PC-3 (cell line): ENCODE measurements around the gene KIFAP3.

Experiments
- EZH2phosphoT487 ChIP-seq: fragments of 300-600 bp; sonication (generic); IDR thresholded peaks from 2 replicates; pipeline ENCODE4 v1.6.1; 2018; ENCODE audit warnings: mild to moderate bottlenecking, antibody characterized with exemption, low read length, borderline replicate concordance
- TF ChIP-seq, protein P1 (sequence below): fragments of 300-600 bp; sonication (generic); conservative IDR thresholded peaks from 2 replicates; pipeline ENCODE4 v1.5.1; 2017; ENCODE audit warnings: antibody characterized with exemption, low read depth, mild to moderate bottlenecking, low read length

- TF ChIP-seq, protein P1, sequence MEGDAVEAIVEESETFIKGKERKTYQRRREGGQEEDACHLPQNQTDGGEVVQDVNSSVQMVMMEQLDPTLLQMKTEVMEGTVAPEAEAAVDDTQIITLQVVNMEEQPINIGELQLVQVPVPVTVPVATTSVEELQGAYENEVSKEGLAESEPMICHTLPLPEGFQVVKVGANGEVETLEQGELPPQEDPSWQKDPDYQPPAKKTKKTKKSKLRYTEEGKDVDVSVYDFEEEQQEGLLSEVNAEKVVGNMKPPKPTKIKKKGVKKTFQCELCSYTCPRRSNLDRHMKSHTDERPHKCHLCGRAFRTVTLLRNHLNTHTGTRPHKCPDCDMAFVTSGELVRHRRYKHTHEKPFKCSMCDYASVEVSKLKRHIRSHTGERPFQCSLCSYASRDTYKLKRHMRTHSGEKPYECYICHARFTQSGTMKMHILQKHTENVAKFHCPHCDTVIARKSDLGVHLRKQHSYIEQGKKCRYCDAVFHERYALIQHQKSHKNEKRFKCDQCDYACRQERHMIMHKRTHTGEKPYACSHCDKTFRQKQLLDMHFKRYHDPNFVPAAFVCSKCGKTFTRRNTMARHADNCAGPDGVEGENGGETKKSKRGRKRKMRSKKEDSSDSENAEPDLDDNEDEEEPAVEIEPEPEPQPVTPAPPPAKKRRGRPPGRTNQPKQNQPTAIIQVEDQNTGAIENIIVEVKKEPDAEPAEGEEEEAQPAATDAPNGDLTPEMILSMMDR, result no peak
- no peak for TF ChIP-seq EZH2phosphoT487
Observed at GRCh38 chr1:169909499-169909898, 165.0 kb downstream of the KIFAP3 start.
